Measurements from ENCODE around the gene DMAP1.

The DMAP1 gene

DNA sequence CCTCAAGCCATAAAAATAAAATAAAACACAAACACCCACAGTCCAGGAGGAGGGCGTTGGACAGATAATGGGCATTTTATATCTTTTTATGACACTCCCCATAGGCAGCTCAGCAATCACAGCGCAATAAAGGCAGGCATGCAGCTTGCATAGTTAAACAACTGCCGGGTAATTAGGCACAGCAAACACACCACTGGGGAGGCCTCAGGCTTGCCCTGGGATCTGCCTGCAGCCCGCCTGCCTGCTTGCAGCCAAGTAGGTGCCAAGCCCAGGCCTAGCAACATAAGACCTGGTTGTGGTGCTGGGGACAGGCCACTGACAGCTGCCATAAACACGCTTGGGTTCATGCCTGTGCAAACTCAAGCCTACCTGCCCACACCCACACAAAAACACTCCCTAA, 54.2 kb downstream of the DMAP1 start:
- no peak overlapping the region for H3K4me3 Mint-ChIP-seq

DNA sequence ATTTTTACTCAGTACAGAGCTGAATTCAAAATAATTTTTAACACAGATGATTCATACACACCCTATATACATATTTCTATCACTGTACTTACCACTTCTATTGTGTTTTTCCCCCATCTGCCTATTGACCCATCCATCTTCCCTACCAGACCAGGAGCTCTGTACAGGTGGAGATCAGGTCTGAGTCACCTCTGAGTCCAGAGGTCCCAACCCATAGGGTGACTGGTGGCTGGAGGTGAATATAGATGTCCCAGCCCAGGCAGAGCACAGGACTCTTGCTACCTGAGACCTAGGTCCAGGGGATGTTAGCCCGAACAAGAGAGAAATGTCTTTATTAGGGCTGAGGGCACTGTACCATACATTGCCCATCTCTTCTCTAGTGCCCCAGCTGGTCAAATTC, 54.8 kb downstream of the DMAP1 start:
- H3K27ac Mint-ChIP-seq: no peak overlapping the region

More for the DNA sequence above, 54.2 kb downstream of the DMAP1 start:
- H3K36me3 Mint-ChIP-seq: peaks cover 7% of the 10 kb centered on the region
- no peaks in the 10 kb centered on the region for H3K27me3 Mint-ChIP-seq
- DNase-seq (ENCODE audit: low spot score in 2 of 2) (no peak), ATAC-seq (ENCODE audit: low read depth) (no peak)
- H3K4me1 Mint-ChIP-seq: peaks cover 7% of the 10 kb centered on the region
- no peaks in the 10 kb centered on the region for H3K9me3 Mint-ChIP-seq
- H3K27ac Mint-ChIP-seq: no peak overlapping the region

More for the DNA sequence above, 54.8 kb downstream of the DMAP1 start:
- ATAC-seq (ENCODE audit: low read depth): no peak
- Mint-ChIP-seq H3K27me3 (no peaks in the 10 kb centered on the region), H3K36me3 (peaks cover 7% of the 10 kb centered on the region), H3K4me3 (no peak overlapping the region), H3K9me3 (no peaks in the 10 kb centered on the region), H3K4me1 (peaks cover 7% of the 10 kb centered on the region)
- DNase-seq (ENCODE audit: low spot score in 2 of 2): no peak
